ENCODE results near the gene KHNYN.

The KHNYN gene

GRCh38 chr14:24430682-24431568 is 1.2 kb downstream of the KHNYN start:
- DNase-seq (ENCODE audit: low read depth), result no peak
- peak overlapping the region; percentile 82 for H3K4me3 ChIP-seq (ENCODE audit: low read depth, low read length)
- TF ChIP-seq, protein P1, sequence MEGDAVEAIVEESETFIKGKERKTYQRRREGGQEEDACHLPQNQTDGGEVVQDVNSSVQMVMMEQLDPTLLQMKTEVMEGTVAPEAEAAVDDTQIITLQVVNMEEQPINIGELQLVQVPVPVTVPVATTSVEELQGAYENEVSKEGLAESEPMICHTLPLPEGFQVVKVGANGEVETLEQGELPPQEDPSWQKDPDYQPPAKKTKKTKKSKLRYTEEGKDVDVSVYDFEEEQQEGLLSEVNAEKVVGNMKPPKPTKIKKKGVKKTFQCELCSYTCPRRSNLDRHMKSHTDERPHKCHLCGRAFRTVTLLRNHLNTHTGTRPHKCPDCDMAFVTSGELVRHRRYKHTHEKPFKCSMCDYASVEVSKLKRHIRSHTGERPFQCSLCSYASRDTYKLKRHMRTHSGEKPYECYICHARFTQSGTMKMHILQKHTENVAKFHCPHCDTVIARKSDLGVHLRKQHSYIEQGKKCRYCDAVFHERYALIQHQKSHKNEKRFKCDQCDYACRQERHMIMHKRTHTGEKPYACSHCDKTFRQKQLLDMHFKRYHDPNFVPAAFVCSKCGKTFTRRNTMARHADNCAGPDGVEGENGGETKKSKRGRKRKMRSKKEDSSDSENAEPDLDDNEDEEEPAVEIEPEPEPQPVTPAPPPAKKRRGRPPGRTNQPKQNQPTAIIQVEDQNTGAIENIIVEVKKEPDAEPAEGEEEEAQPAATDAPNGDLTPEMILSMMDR (IDR thresholded peaks at IDR 0.05; ENCODE audit: control insufficient read depth, extremely low read depth, insufficient read depth), result no peak

- no peak overlapping the region for H3K4me3 ChIP-seq (ENCODE audit: low read depth, low read length)
- DNase-seq (ENCODE audit: low read depth), result peak; percentile 77
- TF ChIP-seq, protein P1 (IDR thresholded peaks at IDR 0.05; ENCODE audit: control insufficient read depth, extremely low read depth, insufficient read depth), result peak; percentile 96
Observed at GRCh38 chr14:24431569-24432258, 2.0 kb downstream of the KHNYN start.

DNA sequence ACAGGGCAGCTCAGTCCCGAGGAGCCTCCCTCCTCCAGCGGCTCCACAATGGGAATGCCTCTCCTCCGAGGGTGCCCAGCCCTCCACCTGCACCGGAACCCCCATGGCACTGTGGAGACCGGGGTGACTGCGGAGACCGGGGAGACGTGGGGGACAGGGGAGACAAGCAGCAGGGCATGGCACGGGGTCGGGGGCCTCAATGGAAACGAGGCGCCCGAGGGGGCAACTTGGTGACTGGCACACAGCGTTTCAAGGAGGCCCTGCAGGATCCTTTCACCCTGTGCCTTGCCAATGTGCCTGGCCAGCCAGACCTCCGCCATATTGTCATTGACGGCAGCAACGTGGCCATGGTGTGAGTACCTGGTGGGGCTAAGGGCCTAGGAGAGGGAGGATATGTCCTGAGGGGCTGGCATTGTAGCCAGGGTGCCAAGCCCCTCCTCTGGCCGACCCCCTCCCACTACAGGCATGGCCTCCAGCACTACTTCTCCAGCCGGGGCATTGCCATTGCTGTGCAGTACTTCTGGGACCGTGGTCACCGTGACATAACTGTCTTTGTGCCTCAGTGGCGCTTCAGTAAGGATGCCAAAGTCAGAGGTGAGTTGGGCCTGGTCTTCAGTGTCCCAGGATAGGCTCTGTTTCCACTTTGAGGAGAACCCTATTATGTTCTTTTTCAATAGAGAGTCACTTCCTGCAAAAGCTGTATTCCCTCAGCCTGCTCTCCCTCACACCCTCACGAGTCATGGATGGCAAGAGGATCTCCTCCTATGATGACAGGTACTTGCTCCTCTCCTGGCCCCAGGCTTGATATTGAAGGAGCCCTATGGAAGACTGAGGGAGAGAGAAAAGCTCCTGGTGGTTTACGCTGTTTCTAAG is 2.7 kb downstream of the KHNYN start:
- DNase-seq (ENCODE audit: low read depth), result no peak
- H3K4me3 ChIP-seq (ENCODE audit: low read depth, low read length), result no peak overlapping the region
- TF ChIP-seq, protein P1 (IDR thresholded peaks at IDR 0.05; ENCODE audit: control insufficient read depth, extremely low read depth, insufficient read depth), result no peak

GRCh38 chr14:24434036-24434435 is 4.3 kb downstream of the KHNYN start:
- TF ChIP-seq, protein P1 (IDR thresholded peaks at IDR 0.05; ENCODE audit: control insufficient read depth, extremely low read depth, insufficient read depth), result no peak
- no peak overlapping the region for H3K4me3 ChIP-seq (ENCODE audit: low read depth, low read length)
- DNase-seq (ENCODE audit: low read depth), result no peak

DNA sequence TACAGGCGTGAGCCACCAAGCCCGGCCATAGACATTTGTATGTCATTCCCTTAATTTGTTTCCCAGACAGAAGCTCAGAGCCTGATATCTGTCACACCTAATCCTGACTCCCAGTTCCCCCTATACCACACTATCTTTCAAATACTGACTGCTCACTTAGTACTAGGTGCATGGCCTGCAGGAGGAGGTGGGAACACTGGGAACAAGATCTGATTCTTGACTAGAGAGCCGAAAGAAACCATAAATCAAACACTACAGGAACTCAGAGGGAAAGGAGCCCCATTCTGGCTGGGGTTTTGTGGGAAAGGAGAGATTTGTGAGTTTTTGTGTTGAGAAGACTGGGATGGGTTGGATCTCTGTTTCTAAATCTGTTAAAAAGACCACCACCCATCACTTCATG is 4.9 kb downstream of the KHNYN start:
- TF ChIP-seq, protein P1 (IDR thresholded peaks at IDR 0.05; ENCODE audit: control insufficient read depth, extremely low read depth, insufficient read depth), result no peak
- DNase-seq (ENCODE audit: low read depth), result no peak
- H3K4me3 ChIP-seq (ENCODE audit: low read depth, low read length), result no peak overlapping the region

DNA sequence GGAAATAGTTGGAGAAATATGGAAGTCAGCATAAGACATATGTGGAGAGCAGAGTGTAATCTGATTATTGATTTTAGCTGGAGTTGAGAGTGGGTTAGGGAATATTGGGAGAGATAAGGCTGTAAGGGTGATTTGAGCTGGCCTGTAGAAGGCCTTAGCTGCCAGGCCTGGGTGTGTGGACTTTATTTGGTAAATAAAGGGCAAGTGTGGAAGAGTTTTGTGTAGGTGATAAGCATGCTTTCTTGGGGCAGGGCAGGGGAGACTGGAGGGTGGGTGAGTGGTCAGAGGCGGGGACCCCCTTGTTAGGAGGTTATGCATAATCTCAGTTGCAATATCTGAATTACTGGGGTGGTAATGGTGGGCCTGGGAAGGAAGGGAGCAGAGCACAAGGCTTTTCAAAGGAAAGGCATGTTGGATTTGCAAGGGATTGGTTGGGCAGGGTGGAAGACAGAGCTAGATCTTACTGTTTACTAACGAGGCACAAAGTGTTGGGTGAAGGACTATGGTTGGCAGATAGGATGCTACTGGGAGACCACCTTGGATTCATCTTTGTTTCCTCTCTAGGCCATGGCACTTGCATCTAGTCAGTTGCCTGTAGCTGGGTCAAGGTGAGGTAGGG is 5.5 kb downstream of the KHNYN start:
- TF ChIP-seq, protein P1 (IDR thresholded peaks at IDR 0.05; ENCODE audit: control insufficient read depth, extremely low read depth, insufficient read depth), result no peak
- H3K4me3 ChIP-seq (ENCODE audit: low read depth, low read length), result no peak overlapping the region
- no peak for DNase-seq (ENCODE audit: low read depth)
